ENCODE data around the gene HEXA.
"Not testable (repeated sequence)": the region's sequence is repeated elsewhere in the genome, so short reads cannot be mapped to it uniquely, and the experiment has no call there.

Gene HEXA

GRCh38 chr15:72398648-72399047 is 22.8 kb upstream of the HEXA start:
- no peaks in the 10 kb centered on the region for H4K20me1 ChIP-seq (ENCODE audit: insufficient read depth, low read length, poor library complexity, severe bottlenecking)
- no peak overlapping the region for H3K4me2 ChIP-seq (ENCODE audit: low read depth, low read length, poor library complexity, severe bottlenecking)
- H3K9me3 ChIP-seq (ENCODE audit: insufficient read depth, low read depth, low read length) = no peaks in the 10 kb centered on the region
- H3K27me3 ChIP-seq (ENCODE audit: insufficient read depth, low read length, poor library complexity, severe bottlenecking) = no peaks in the 10 kb centered on the region
- TF ChIP-seq EZH2phosphoT487 (IDR thresholded peaks at IDR 0.05; ENCODE audit: borderline replicate concordance) = no peak
- TF ChIP-seq CTCF (conservative IDR thresholded peaks at IDR 0.05; ENCODE audit: low read length) = no peak
- H3K9ac ChIP-seq (ENCODE audit: low read depth, low read length, poor library complexity, severe bottlenecking) = no peak overlapping the region
- no peaks in the 10 kb centered on the region for H3K9me2 ChIP-seq (replicated peaks; ENCODE audit: low read depth, low read length)
- no peaks in the 10 kb centered on the region for H3F3A ChIP-seq (ENCODE audit: low read depth)
- no peaks in the 10 kb centered on the region for H3K4me1 ChIP-seq (ENCODE audit: insufficient read depth, low read length, poor library complexity, severe bottlenecking)
- no peak overlapping the region for H2AFZ ChIP-seq (ENCODE audit: low read length)
- H3K36me3 ChIP-seq (ENCODE audit: insufficient read depth, low read length) = no peaks in the 10 kb centered on the region
- H3K4me3 ChIP-seq (ENCODE audit: low read length, poor library complexity, severe bottlenecking) = no peak overlapping the region
- no peaks in the 10 kb centered on the region for H3K79me2 ChIP-seq (ENCODE audit: insufficient read depth, low read length)

- Histone ChIP-seq H4K20me1 (ENCODE audit: insufficient read depth, low read length, poor library complexity, severe bottlenecking) (no peaks in the 10 kb centered on the region), H3K79me2 (ENCODE audit: insufficient read depth, low read length) (no peaks in the 10 kb centered on the region), H3F3A (ENCODE audit: low read depth) (no peaks in the 10 kb centered on the region), H3K9me2 (replicated peaks; ENCODE audit: low read depth, low read length) (no peaks in the 10 kb centered on the region), H3K9ac (ENCODE audit: low read depth, low read length, poor library complexity, severe bottlenecking) (no peak within 1 kb of the TSS), H3K9me3 (ENCODE audit: insufficient read depth, low read depth, low read length) (no peaks in the 10 kb centered on the region), H3K36me3 (ENCODE audit: insufficient read depth, low read length) (no peaks in the 10 kb centered on the region), H2AFZ (ENCODE audit: low read length) (no peak within 1 kb of the TSS), H3K4me1 (ENCODE audit: insufficient read depth, low read length, poor library complexity, severe bottlenecking) (no peaks in the 10 kb centered on the region), H3K4me3 (ENCODE audit: low read length, poor library complexity, severe bottlenecking) (no peak within 1 kb of the TSS), H3K4me2 (ENCODE audit: low read depth, low read length, poor library complexity, severe bottlenecking) (no peak within 1 kb of the TSS), H3K27me3 (ENCODE audit: insufficient read depth, low read length, poor library complexity, severe bottlenecking) (no peaks in the 10 kb centered on the region)
- TF ChIP-seq EZH2phosphoT487 (IDR thresholded peaks at IDR 0.05; ENCODE audit: borderline replicate concordance) (no peak), CTCF (conservative IDR thresholded peaks at IDR 0.05; ENCODE audit: low read length) (no peak)
These were observed 22.2 kb upstream of the HEXA start, which contains the start of gene TMEM202 for GRCh38 chr15:72397796-72398588. Gene TMEM202 (plus strand): TSS chr15:72398305. CDS start chr15:72398327, 22 bp downstream.

- not testable (repeated sequence) for H3K9me3 ChIP-seq (ENCODE audit: insufficient read depth, low read depth, low read length); H3K4me2 ChIP-seq (ENCODE audit: low read depth, low read length, poor library complexity, severe bottlenecking); H3K4me1 ChIP-seq (ENCODE audit: insufficient read depth, low read length, poor library complexity, severe bottlenecking); H3F3A ChIP-seq (ENCODE audit: low read depth); H3K4me3 ChIP-seq (ENCODE audit: low read length, poor library complexity, severe bottlenecking); H3K9ac ChIP-seq (ENCODE audit: low read depth, low read length, poor library complexity, severe bottlenecking); H2AFZ ChIP-seq (ENCODE audit: low read length); H3K27me3 ChIP-seq (ENCODE audit: insufficient read depth, low read length, poor library complexity, severe bottlenecking); H3K9me2 ChIP-seq (replicated peaks; ENCODE audit: low read depth, low read length); H4K20me1 ChIP-seq (ENCODE audit: insufficient read depth, low read length, poor library complexity, severe bottlenecking); H3K36me3 ChIP-seq (ENCODE audit: insufficient read depth, low read length); H3K79me2 ChIP-seq (ENCODE audit: insufficient read depth, low read length)
These were observed 20.5 kb upstream of the HEXA start for GRCh38 chr15:72396331-72396730.

GRCh38 chr15:72389231-72389630 is 13.4 kb upstream of the HEXA start:
- Histone ChIP-seq H3K4me2 (ENCODE audit: low read depth, low read length, poor library complexity, severe bottlenecking) (no peak overlapping the region), H4K20me1 (ENCODE audit: insufficient read depth, low read length, poor library complexity, severe bottlenecking) (no peaks in the 10 kb centered on the region), H3F3A (ENCODE audit: low read depth) (no peaks in the 10 kb centered on the region), H2AFZ (ENCODE audit: low read length) (no peak overlapping the region), H3K27me3 (ENCODE audit: insufficient read depth, low read length, poor library complexity, severe bottlenecking) (no peaks in the 10 kb centered on the region), H3K36me3 (ENCODE audit: insufficient read depth, low read length) (no peaks in the 10 kb centered on the region), H3K4me1 (ENCODE audit: insufficient read depth, low read length, poor library complexity, severe bottlenecking) (no peaks in the 10 kb centered on the region), H3K9ac (ENCODE audit: low read depth, low read length, poor library complexity, severe bottlenecking) (no peak overlapping the region), H3K9me3 (ENCODE audit: insufficient read depth, low read depth, low read length) (no peaks in the 10 kb centered on the region), H3K4me3 (ENCODE audit: low read length, poor library complexity, severe bottlenecking) (no peak overlapping the region), H3K9me2 (replicated peaks; ENCODE audit: low read depth, low read length) (no peaks in the 10 kb centered on the region), H3K79me2 (ENCODE audit: insufficient read depth, low read length) (no peaks in the 10 kb centered on the region)
- no peak for TF ChIP-seq CTCF (conservative IDR thresholded peaks at IDR 0.05; ENCODE audit: low read length)
- TF ChIP-seq EZH2phosphoT487 (IDR thresholded peaks at IDR 0.05; ENCODE audit: borderline replicate concordance) = no peak

Measured in Loucy (cell line).